Prostate gland (tissue), 2 donors: ENCODE results near the gene GAPT.

ENCODE experiments used
- CTCF ChIP-seq, 4 experiments: fragments of 200-600 bp in 2 of 4; fragments of 450-650 bp in 2 of 4; sonication (generic) in 2 of 4; IDR thresholded peaks; 1 replicate in 3 of 4; 2 replicates in 1 of 4; pipeline ENCODE4 v1.5.1; 2016 to 2019; ENCODE audit warnings: antibody characterized with exemption in 4 of 4, mild to moderate bottlenecking in 2 of 4, moderate library complexity in 2 of 4
- POLR2A ChIP-seq: fragments of 450-650 bp; IDR thresholded peaks from one replicate; pipeline ENCODE4 v1.6.1; 2016; ENCODE audit warnings: antibody characterized with exemption, mild to moderate bottlenecking
- POLR2AphosphoS5 ChIP-seq: sonication (generic); formaldehyde crosslinking; IDR thresholded peaks from one replicate; pipeline ENCODE4 v1.6.1; 2017; ENCODE audit warnings: antibody characterized with exemption

- TF ChIP-seq CTCF (IDR thresholded peaks at IDR 0.05) (no peak), POLR2AphosphoS5 (no peak), POLR2A (no peak)
Measured at GRCh38 chr5:58462154-58462553, 29.1 kb upstream of the GAPT start.
